A673 (cell line): ENCODE data around the gene AKR1D1. TPM values are rescaled to one million over a fixed set of nuclear protein-coding genes. Genes with fewer than 3 reads are reported as not detected.

ENCODE experiments used
- BruUV-seq: library from RNA; stranded (reverse); fragments of 400-500 nt; replicated peaks from 2 replicates; lab custom pipeline; 2021; lab: Mats Ljungman, UMichigan
- CTCF ChIA-PET: fragments of 300-600 bp; sonication (Branson Sonifier 250); formaldehyde crosslinking; loops from one replicate; lab custom pipeline; 2022; ENCODE audit warnings: antibody characterized with exemption; lab: Charles Lee
- POLR2A ChIA-PET: fragments of 300-600 bp; sonication (Branson Sonifier 250); formaldehyde crosslinking; loops from one replicate; lab custom pipeline; 2022; ENCODE audit warnings: antibody characterized with exemption; ENCODE audit not compliant: low non-redundant PET; lab: Charles Lee
- DNase-seq: peaks from one replicate; pipeline ENCODE4 v3.0.0-alpha.2; 2015; ENCODE audit warnings: low spot score
- H3K27ac ChIP-seq: fragments of 200-600 bp; sonication (generic); 2 replicates; pipeline ENCODE4 v1.5.1; 2016; ENCODE audit warnings: mixed run types, low read depth, mild to moderate bottlenecking, mixed read lengths, antibody characterized with exemption, low read length; ENCODE audit not compliant: poor library complexity, severe bottlenecking
- H3K27me3 ChIP-seq: fragments of 200-600 bp; sonication (generic); replicated peaks from 2 replicates; pipeline ENCODE4 v1.6.1; 2017; ENCODE audit warnings: mixed run types, low read depth, mild to moderate bottlenecking, mixed read lengths, antibody characterized with exemption, low read length; ENCODE audit not compliant: insufficient read depth, poor library complexity
- H3K36me3 ChIP-seq: fragments of 200-600 bp; sonication (generic); 2 replicates; pipeline ENCODE4 v1.6.1; 2016; ENCODE audit warnings: mixed run types, mild to moderate bottlenecking, mixed read lengths, antibody characterized with exemption, low read length; ENCODE audit not compliant: insufficient read depth, poor library complexity, severe bottlenecking
- H3K4me1 ChIP-seq: fragments of 200-600 bp; sonication (generic); 2 replicates; pipeline ENCODE4 v1.6.1; 2017; ENCODE audit warnings: mixed run types, mild to moderate bottlenecking, mixed read lengths, antibody characterized with exemption, low read length; ENCODE audit not compliant: insufficient read depth, poor library complexity, severe bottlenecking
- H3K4me3 ChIP-seq: fragments of 200-600 bp; sonication (generic); 2 replicates; pipeline ENCODE4 v1.5.1; 2016; ENCODE audit warnings: low read depth, mixed run types, mild to moderate bottlenecking, mixed read lengths, low read length; ENCODE audit not compliant: poor library complexity, severe bottlenecking
- H3K9me3 ChIP-seq: fragments of 200-600 bp; sonication (generic); 2 replicates; pipeline ENCODE4 v1.6.1; 2016; ENCODE audit warnings: mixed run types, low read depth, mild to moderate bottlenecking, mixed read lengths, antibody characterized with exemption, low read length; ENCODE audit not compliant: poor library complexity, severe bottlenecking
- CTCF ChIP-seq: fragments of 300-800, 200-600 bp; sonication (generic); conservative IDR thresholded peaks from 2 replicates; pipeline ENCODE4 v1.5.1; 2017; ENCODE audit warnings: low read depth, mild to moderate bottlenecking, antibody characterized with exemption, low read length, moderate library complexity, mixed read lengths
- EZH2 ChIP-seq: fragments of 200-600 bp; sonication (generic); IDR thresholded peaks from 2 replicates; pipeline ENCODE4 v1.6.1; 2017; ENCODE audit warnings: borderline replicate concordance, low read depth, mild to moderate bottlenecking, mixed read lengths, antibody characterized with exemption, low read length; ENCODE audit not compliant: poor library complexity, severe bottlenecking
- intact Hi-C: fragments of 100-400 bp; cut with micrococcal nuclease; formaldehyde crosslinking; loops from one replicate; pipeline ENCODE4 v1.10.0; 2022; ENCODE audit not compliant: unreplicated experiment
- total RNA-seq: library from RNA; stranded (reverse); gene quantifications from 2 replicates; pipeline ENCODE4 v1.2.3, GENCODE V29; 2021

Gene AKR1D1
- total RNA-seq, 1 experiment from 2014 or later, result not detected

GRCh38 chr7:138163800-138164199, 87.5 kb downstream of the AKR1D1 start:
- POLR2A ChIA-PET, result no interaction called here
- H3K9me3 ChIP-seq, result no peaks in the 10 kb centered on the region

GRCh38 chr7:138164804-138165203, 88.5 kb downstream of the AKR1D1 start:
- intact Hi-C loops, result loop anchor here (10.0 kb wide), 3 partner anchors 260 to 700 kb away; no protein-coding TSS in a partner anchor
- Histone ChIP-seq H3K4me3 (no peak overlapping the region), H3K4me1 (no peaks in the 10 kb centered on the region), H3K36me3 (no peaks in the 10 kb centered on the region), H3K27ac (no peak overlapping the region), H3K9me3 (no peaks in the 10 kb centered on the region), H3K27me3 (no peaks in the 10 kb centered on the region)
- ChIA-PET CTCF (no interaction called here), POLR2A (interaction anchor here (0.6 kb wide), 1 partner anchor 8 kb away, joined by 11 read pairs; no protein-coding TSS in a partner anchor)
- TF ChIP-seq CTCF (no peak), EZH2 (no peak)
- no TSS peak for BruUV-seq
- no peak for DNase-seq

More at GRCh38 chr7:138163800-138164199, 87.5 kb downstream of the AKR1D1 start:
- Histone ChIP-seq H3K27me3 (no peaks in the 10 kb centered on the region), H3K4me1 (no peaks in the 10 kb centered on the region), H3K36me3 (no peaks in the 10 kb centered on the region), H3K4me3 (no peak overlapping the region), H3K27ac (no peak overlapping the region)
- DNase-seq, result no peak
- intact Hi-C loops, result loop anchor here (10.0 kb wide), 3 partner anchors 259 to 701 kb away; no protein-coding TSS in a partner anchor
- TF ChIP-seq EZH2, result no peak
- no peak for TF ChIP-seq CTCF
- BruUV-seq, result no TSS peak
- CTCF ChIA-PET, result no interaction called here

- ChIA-PET CTCF (no interaction called here), POLR2A (no interaction called here)
- Histone ChIP-seq H3K4me1 (no peaks in the 10 kb centered on the region), H3K27ac (no peak overlapping the region), H3K27me3 (no peaks in the 10 kb centered on the region), H3K9me3 (no peaks in the 10 kb centered on the region), H3K36me3 (no peaks in the 10 kb centered on the region), H3K4me3 (no peak overlapping the region)
- DNase-seq, result peak; percentile 35
- TF ChIP-seq CTCF (no peak), EZH2 (no peak)
- intact Hi-C loops, result loop anchor here (10.0 kb wide), 3 partner anchors 262 to 698 kb away; no protein-coding TSS in a partner anchor
- no TSS peak for BruUV-seq
Measured at GRCh38 chr7:138166681-138167080, 90.4 kb downstream of the AKR1D1 start.
